HepG2 (cell line): ENCODE measurements around the gene HS2ST1. TPM values are rescaled to one million over a fixed set of nuclear protein-coding genes. Genes with fewer than 3 reads are reported as not detected.

Experiments used
- ATAC-seq: fragments of 200-7000 bp; cut with Tn5 transposase; 3 replicates; pipeline ENCODE4 v1.9.1; 2020; ENCODE audit warnings: mild to moderate bottlenecking, moderate library complexity
- BruUV-seq: library from RNA; stranded (reverse); fragments of 400-500 nt; replicated peaks from 2 replicates; lab custom pipeline; 2021; lab: Mats Ljungman, UMichigan
- CTCF ChIA-PET: fragments of 300-600 bp; formaldehyde crosslinking; extraction: SDS; loops from one replicate; lab custom pipeline; 2021; ENCODE audit warnings: low total read pairs, inconsistent platforms, low intra/inter-chr PET ratio; lab: Yijun Ruan, JAX
- POLR2A ChIA-PET: fragments of 350-600 bp; sonication (Branson Sonifier 250); formaldehyde crosslinking; loops from one replicate; lab custom pipeline; 2020; ENCODE audit warnings: antibody characterized with exemption, inconsistent platforms; lab: Yijun Ruan, JAX
- DNase-seq: peaks from one replicate; pipeline ENCODE4 v3.0.0-alpha.2; 2015; ENCODE audit warnings: low spot score
- FAIRE-seq: peaks from 3 replicates; lab custom pipeline; 2011; peaks lifted over from hg19 to GRCh38; lab: Jason Lieb, UNC
- H2AFZ ChIP-seq: one replicate; pipeline ENCODE4 v1.6.1; 2011; ENCODE audit warnings: low read length, inconsistent platforms
- H3K27ac ChIP-seq: fragments of 300-600 bp; 3 replicates; pipeline ENCODE4 v1.8.0; 2011; ENCODE audit warnings: mixed run types, mild to moderate bottlenecking, mixed read lengths, low read length, inconsistent platforms; ENCODE audit not compliant: insufficient read depth; ENCODE audit errors: extremely low read length
- H3K27me3 ChIP-seq, 2 experiments: fragments of 200-600 bp in 1 of 2; 2 replicates in 1 of 2; 3 replicates in 1 of 2; pipeline versions ENCODE4 v1.6.0 to v1.8.0; 2011; ENCODE audit warnings: low read length in 2 of 2, mild to moderate bottlenecking in 2 of 2, moderate library complexity in 2 of 2, inconsistent platforms in 1 of 2; ENCODE audit not compliant: insufficient read depth in 2 of 2, control insufficient read depth in 1 of 2
- H3K36me3 ChIP-seq, 2 experiments: fragments of 200-600 bp in 1 of 2; replicated peaks in 1 of 2; 2 replicates in 1 of 2; 3 replicates in 1 of 2; pipeline versions ENCODE4 v1.5.1 to v1.8.0; 2011; ENCODE audit warnings: low read length in 2 of 2, inconsistent platforms in 1 of 2; ENCODE audit not compliant: insufficient read depth in 2 of 2, control insufficient read depth in 1 of 2
- H3K4me1 ChIP-seq: 2 replicates; pipeline ENCODE4 v1.5.1; 2012; ENCODE audit warnings: low read length, inconsistent platforms; ENCODE audit not compliant: insufficient read depth
- H3K4me2 ChIP-seq: 2 replicates; pipeline ENCODE4 v1.6.0; 2011; ENCODE audit warnings: low read depth, low read length, inconsistent platforms
- H3K4me3 ChIP-seq, 3 experiments: fragments of 200-600 bp in 1 of 3; sonication (generic), shearing (Covaris generic) in 1 of 3; replicated peaks in 1 of 3; 2 replicates each; pipeline ENCODE4 v1.5.1; 2011 to 2016; ENCODE audit warnings: low read length in 3 of 3, inconsistent platforms in 2 of 3, low read depth in 2 of 3, mild to moderate bottlenecking in 2 of 3, control low read depth in 1 of 3, mixed read lengths in 1 of 3; ENCODE audit not compliant: insufficient read depth in 1 of 3
- H3K79me2 ChIP-seq: one replicate; pipeline ENCODE4 v1.6.1; 2011; ENCODE audit warnings: low read length, inconsistent platforms; ENCODE audit not compliant: insufficient read depth
- H3K9ac ChIP-seq: 2 replicates; pipeline ENCODE4 v1.6.0; 2011; ENCODE audit warnings: mild to moderate bottlenecking, low read depth, low read length, inconsistent platforms; ENCODE audit not compliant: insufficient read depth
- H3K9me3 ChIP-seq: 2 replicates; pipeline ENCODE4 v1.5.1; 2012; ENCODE audit warnings: mild to moderate bottlenecking, low read length
- H4K20me1 ChIP-seq: 2 replicates; pipeline ENCODE4 v1.6.0; 2011; ENCODE audit warnings: inconsistent platforms, mild to moderate bottlenecking, low read length, moderate library complexity; ENCODE audit not compliant: insufficient read depth
- ATF7-NPFF ChIP-seq: sonication (generic); formaldehyde crosslinking; IDR thresholded peaks from 2 replicates; pipeline ENCODE4 v1.8.1; 2023; ENCODE audit warnings: mild to moderate bottlenecking, low read depth, missing genetic modification reagents, moderate library complexity
- ERF ChIP-seq: IDR thresholded peaks from 2 replicates; pipeline ENCODE4 v1.6.1; 2018; ENCODE audit warnings: missing biosample characterization, missing genetic modification reagents
- HNRNPUL1 ChIP-seq: fragments of 200-400 bp; formaldehyde crosslinking; IDR thresholded peaks from 2 replicates; pipeline ENCODE4 v1.6.1; 2017; ENCODE audit warnings: low read depth, mild to moderate bottlenecking, low read length, moderate library complexity
- MBNL3 ChIP-seq: fragments of 250-450 bp; sonication (Bioruptor Pico); conservative IDR thresholded peaks from 2 replicates; pipeline ENCODE4 v1.8.0; 2022; ENCODE audit warnings: mild to moderate bottlenecking, inconsistent platforms
- MEIS2 ChIP-seq: sonication (generic); formaldehyde crosslinking; IDR thresholded peaks from 2 replicates; pipeline ENCODE4 v1.9.0; 2021; ENCODE audit warnings: mild to moderate bottlenecking, missing genetic modification reagents
- PAX8 ChIP-seq: sonication (generic); formaldehyde crosslinking; IDR thresholded peaks from 2 replicates; pipeline ENCODE4 v1.8.0; 2022; ENCODE audit warnings: mild to moderate bottlenecking, missing genetic modification reagents, borderline replicate concordance
- RBAK ChIP-seq: sonication (generic); formaldehyde crosslinking; IDR thresholded peaks from 2 replicates; pipeline ENCODE4 v1.5.1; 2020; ENCODE audit warnings: mild to moderate bottlenecking, missing genetic modification reagents
- SP4 ChIP-seq: sonication (generic); formaldehyde crosslinking; IDR thresholded peaks from 2 replicates; pipeline ENCODE4 v1.8.1; 2023; ENCODE audit warnings: mild to moderate bottlenecking, missing genetic modification reagents
- ZC3H4 ChIP-seq: sonication (generic); formaldehyde crosslinking; IDR thresholded peaks from 2 replicates; pipeline ENCODE4 v1.4.0; 2020; ENCODE audit warnings: missing genetic modification reagents, borderline replicate concordance
- ZIK1 ChIP-seq: sonication (generic); formaldehyde crosslinking; IDR thresholded peaks from 2 replicates; pipeline ENCODE4 v1.5.0; 2020; ENCODE audit warnings: mild to moderate bottlenecking, low read depth, missing genetic modification reagents, borderline replicate concordance
- ZNF772 ChIP-seq: sonication (generic); formaldehyde crosslinking; IDR thresholded peaks from 2 replicates; pipeline ENCODE4 v1.5.0; 2020; ENCODE audit warnings: mild to moderate bottlenecking, missing genetic modification reagents
- ZNF816 ChIP-seq: sonication (generic); formaldehyde crosslinking; IDR thresholded peaks from 2 replicates; pipeline ENCODE4 v1.8.0; 2022; ENCODE audit warnings: missing genetic modification reagents, mild to moderate bottlenecking, borderline replicate concordance
- WGBS: methylation state at CpG from one replicate; pipeline ENCODE4 v1.1.6; 2017; ENCODE audit warnings: low lambda C conversion rate; 5-methylcytosine and 5-hydroxymethylcytosine counted together
- in situ Hi-C: cut with HindIII; loops from 2 replicates; pipeline ENCODE4 v1.10.0; 2017; ENCODE audit warnings: low pct_unique_long_range_greater_than_20kb; ENCODE audit not compliant: extremely low pct_ligation_motif_present
- intact Hi-C: fragments of 100-400 bp; cut with micrococcal nuclease; formaldehyde crosslinking; loops from one replicate; pipeline ENCODE4 v1.10.0; 2022; ENCODE audit not compliant: unreplicated experiment
- polyA plus RNA-seq, 8 experiments: library from polyadenylated mRNA; depleted of rRNA in 3 of 8; stranded (reverse) in 7 of 8; unstranded in 1 of 8; fragments of >200 nt; fragmentation: Illumina TruSeq in 4 of 8; extraction: Trizol in 4 of 8; gene quantifications; 2 replicates each; pipeline versions ENCODE4 v1.2.1 to v1.2.3, GENCODE V29; 2011 to 2016; ENCODE audit warnings: low read depth in 4 of 8, missing spikeins in 1 of 8, mixed read lengths in 1 of 8; ENCODE audit not compliant: insufficient read depth in 1 of 8
- total RNA-seq, 5 experiments: library from RNA; depleted of rRNA; stranded (reverse); fragments of >200 nt; fragmentation: Illumina TruSeq; extraction: Trizol; gene quantifications; 2 replicates each; pipeline ENCODE4 v1.2.3, GENCODE V29; 2016; ENCODE audit warnings: low read depth in 1 of 5

The HS2ST1 gene
- total and polyA plus RNA-seq, 2 of the 13 experiments (the other 11 are each of a cell fraction or from before 2014, with no cell fraction given) = 22.1 to 58.7 TPM

DNA sequence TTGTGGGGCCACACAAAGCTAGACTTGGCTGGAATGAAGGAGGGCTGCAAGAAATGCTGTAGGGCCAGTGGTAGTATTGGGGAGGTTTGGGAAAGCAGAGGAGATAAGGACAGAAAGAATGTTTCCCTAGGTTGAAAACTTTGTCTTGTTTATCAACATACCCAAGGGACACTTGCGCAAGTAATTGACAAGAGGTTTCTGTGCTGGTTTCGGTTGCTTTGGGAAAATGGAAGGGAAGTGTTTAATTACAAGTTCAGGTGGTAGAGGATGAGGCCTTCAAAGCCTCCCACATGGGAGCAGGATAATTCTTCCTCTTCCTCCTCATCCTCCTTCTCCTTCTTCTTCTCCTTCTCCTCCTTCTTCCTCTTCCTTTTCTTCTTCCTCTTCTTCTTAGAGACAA, 232.1 kb downstream of the HS2ST1 start:
- Histone ChIP-seq H3K4me2 (no peak overlapping the region), H2AFZ (no peak overlapping the region), H3K4me3 (no peak overlapping the region), H4K20me1 (no peaks in the 10 kb centered on the region), H3K27ac (no peak overlapping the region), H3K79me2 (no peaks in the 10 kb centered on the region), H3K9ac (no peak overlapping the region), H3K36me3 (no peaks in the 10 kb centered on the region), H3K9me3 (no peaks in the 10 kb centered on the region), H3K4me1 (no peaks in the 10 kb centered on the region), H3K27me3 (peaks cover 0 to 4% of the 10 kb centered on the region in 2 experiments; a peak in 2 of 5 replicates)
- CTCF ChIA-PET = no interaction called here
- in situ Hi-C loops = no loop called here
- DNase-seq = no peak
- no TSS peak for BruUV-seq
- POLR2A ChIA-PET = no interaction called here
- 54% methylated on average over 2 of the region's 2 CpGs for WGBS
- FAIRE-seq = no peak
- no peak for ATAC-seq
- TF ChIP-seq ZNF816 (CRISPR knock-in tag) (no peak), ZC3H4 (CRISPR knock-in tag) (no peak), MEIS2 (no peak), ATF7-NPFF (no peak), SP4 (CRISPR knock-in tag) (no peak), ZIK1 (CRISPR knock-in tag) (no peak), ERF (CRISPR knock-in tag) (no peak), MBNL3 (CRISPR knock-in tag) (no peak), PAX8 (CRISPR knock-in tag) (no peak), ZNF772 (no peak), RBAK (CRISPR knock-in tag) (no peak), HNRNPUL1 (no peak)
- intact Hi-C loops = no loop called here
